HG02642 (cell line): ENCODE results near the gene CDNF.
A peak's percentile ranks its signal among the peaks of the same experiment; 100 is the strongest.
"Not testable (repeated sequence)": the region's sequence is repeated elsewhere in the genome, so short reads cannot be mapped to it uniquely, and the experiment has no call there.

ENCODE experiments used
- ATAC-seq: cut with Tn5 transposase; IDR thresholded peaks from one replicate; pipeline ENCODE4 v1.9.1; 2021; ENCODE audit warnings: mild to moderate bottlenecking; ENCODE audit not compliant: unreplicated experiment, poor library complexity

CDNF gene

GRCh38 chr10:14840178-14840577 is 2.3 kb upstream of the CDNF start:
- ATAC-seq, result no peak

GRCh38 chr10:14839305-14839695 is 1.5 kb upstream of the CDNF start:
- no peak for ATAC-seq

- ATAC-seq, result peak; percentile 12
These were observed 906 bp upstream of the CDNF start for GRCh38 chr10:14838582-14839304.

- ATAC-seq, result no peak
These were observed 657 bp downstream of the CDNF start for GRCh38 chr10:14837003-14837756.

- no peak for ATAC-seq
These were observed 1.6 kb downstream of the CDNF start for GRCh38 chr10:14836208-14836607.

- ATAC-seq, result no peak
These were observed 4.7 kb downstream of the CDNF start for GRCh38 chr10:14833106-14833505.

- ATAC-seq, result no peak
These were observed 11.6 kb downstream of the CDNF start for GRCh38 chr10:14826076-14826829.

- ATAC-seq, result no peak
These were observed 13.9 kb downstream of the CDNF start for GRCh38 chr10:14823966-14824365.

- ATAC-seq, result no peak
These were observed 14.7 kb downstream of the CDNF start for GRCh38 chr10:14822879-14823755.

GRCh38 chr10:14821635-14822375 is 16.0 kb downstream of the CDNF start:
- ATAC-seq, result no peak

- ATAC-seq, result no peak
These were observed 17.1 kb downstream of the CDNF start for GRCh38 chr10:14820775-14821154.

GRCh38 chr10:14820010-14820774 is 17.6 kb downstream of the CDNF start:
- ATAC-seq, result no peak

GRCh38 chr10:14816717-14817116 is 21.1 kb downstream of the CDNF start:
- ATAC-seq, result not testable (repeated sequence)

- ATAC-seq, result no peak
These were observed 22.2 kb downstream of the CDNF start for GRCh38 chr10:14815681-14816080.

GRCh38 chr10:14812271-14812670 is 25.6 kb downstream of the CDNF start:
- no peak for ATAC-seq

GRCh38 chr10:14810969-14811953 is 26.6 kb downstream of the CDNF start:
- ATAC-seq, result no peak

- ATAC-seq, result no peak
These were observed 31.5 kb downstream of the CDNF start for GRCh38 chr10:14806318-14806717.

- ATAC-seq, result no peak
These were observed 34.0 kb downstream of the CDNF start for GRCh38 chr10:14803827-14804226.
